Stimulated activated naive CD8-positive, alpha-beta T cell treated with anti-CD3 and anti-CD28 coated beads, Interleukin-15, Interleukin-2, amounts not matched to agents 100 U/mL and 50 U/mL, for 24 hours (primary cell): Measurements from ENCODE around the gene ARMCX5.

Source experiments
- ATAC-seq: fragments of 150-1000 bp; cut with Tn5 transposase; one replicate; pipeline ENCODE4 v1.10.0; 2021
- DNase-seq: peaks from one replicate; pipeline ENCODE4 v3.0.0; 2021

The ARMCX5 gene

DNA sequence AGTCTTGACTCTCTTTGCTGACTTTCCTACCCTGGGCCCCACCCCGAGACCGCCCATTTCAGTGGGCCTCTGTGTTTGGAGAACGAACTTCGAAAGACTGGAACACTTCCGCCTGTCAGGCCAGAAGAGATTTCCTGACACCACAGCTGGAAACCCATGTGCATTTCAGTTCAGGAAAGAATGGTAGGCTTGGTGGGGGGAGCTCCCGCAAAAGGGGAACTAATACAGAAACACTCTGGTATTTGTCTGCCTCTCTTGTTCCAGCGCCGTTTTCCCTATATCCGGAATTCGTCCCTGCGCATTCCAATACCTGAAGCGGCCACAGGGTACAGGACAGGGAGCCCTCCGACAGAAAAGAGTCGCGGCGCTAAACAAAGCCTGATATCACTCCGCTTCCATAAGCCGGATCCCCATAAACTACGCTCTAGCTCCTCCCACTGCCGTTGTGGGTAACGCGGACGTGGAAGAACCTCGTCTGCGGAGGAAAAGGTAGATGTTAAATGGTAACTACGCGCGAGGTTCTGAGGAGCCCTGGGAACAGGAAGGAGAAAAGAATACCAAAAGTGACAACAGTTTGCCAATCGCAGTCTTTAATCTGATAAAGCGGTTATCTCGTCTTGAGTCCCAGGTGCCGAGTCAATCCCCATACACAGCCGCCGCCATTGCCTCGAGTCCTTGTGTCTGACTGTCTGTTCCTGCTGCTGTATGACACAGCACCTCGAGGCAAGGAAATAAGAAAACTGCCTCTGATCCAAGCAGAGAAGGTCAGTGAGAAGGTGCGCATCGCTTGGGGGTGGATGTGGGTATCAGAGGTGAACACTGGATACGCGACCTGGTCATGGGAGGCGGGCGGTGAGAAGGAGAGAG lies at the start of gene ARMCX5:
ARMCX5 (plus strand) TSS at position 432 of the 867 bp plus-strand sequence. CDS start 2,627 bp downstream, outside the sequence.
- DNase-seq, result peak; percentile 63
- peak; percentile 95 for ATAC-seq

GRCh38 chrX:102558607-102559006 lies 40.7 kb upstream of the ARMCX5 start:
- ATAC-seq (no peak), DNase-seq (no peak)

GRCh38 chrX:102560423-102561068 lies 38.8 kb upstream of the ARMCX5 start:
- DNase-seq, result no peak
- ATAC-seq, result no peak

- ATAC-seq, result no peak
- no peak for DNase-seq
Measured at GRCh38 chrX:102580891-102581290, 18.4 kb upstream of the ARMCX5 start.

- no peak for ATAC-seq
- DNase-seq, result no peak
Measured at GRCh38 chrX:102593367-102593766, 5.9 kb upstream of the ARMCX5 start.

GRCh38 chrX:102599951-102600579 lies 750 bp downstream of the ARMCX5 start:
- DNase-seq, result no peak
- ATAC-seq, result no peak

GRCh38 chrX:102604327-102604726 lies 5.0 kb downstream of the ARMCX5 start:
- ATAC-seq (no peak), DNase-seq (no peak)

DNA sequence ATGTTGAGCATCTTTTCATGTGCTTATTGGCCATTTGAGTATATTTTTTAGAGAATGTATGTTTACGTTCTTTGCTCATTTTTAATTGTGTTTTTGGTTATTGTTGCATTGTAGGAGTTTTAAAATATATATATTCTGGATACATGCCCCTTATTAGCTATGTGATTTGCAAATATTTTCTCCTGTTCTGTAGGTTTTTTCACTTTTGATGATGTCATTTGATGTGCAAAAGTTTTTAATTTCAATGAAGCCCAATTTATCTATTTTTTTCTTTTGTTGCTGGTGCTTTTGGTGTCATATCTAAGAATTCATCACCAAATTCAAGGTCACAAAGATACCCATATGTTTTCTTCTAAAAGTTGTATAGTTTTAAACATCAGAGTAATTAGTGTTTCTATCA lies 6.8 kb downstream of the ARMCX5 start:
- ATAC-seq (no peak), DNase-seq (no peak)

DNA sequence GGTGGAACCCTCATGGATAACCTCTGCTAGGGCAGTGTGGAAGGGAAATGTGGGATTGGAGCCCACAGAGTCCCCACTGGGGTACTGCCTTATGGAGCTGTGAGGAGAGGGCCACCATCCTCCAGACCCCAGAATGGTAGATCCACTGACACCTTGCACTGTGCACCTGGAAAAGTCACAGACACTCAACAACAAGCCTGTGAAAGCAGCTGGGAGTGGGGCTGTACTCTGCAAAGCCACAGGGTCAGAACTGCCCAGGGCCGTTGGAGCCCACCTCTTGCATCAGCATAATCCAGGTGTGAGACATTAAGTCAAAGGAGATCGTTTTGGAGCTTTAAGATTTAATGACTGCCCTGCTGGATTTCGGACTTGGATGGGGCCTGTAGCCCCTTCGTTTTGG lies 11.6 kb downstream of the ARMCX5 start:
- no peak for DNase-seq
- ATAC-seq, result no peak

- no peak for ATAC-seq
- no peak for DNase-seq
Measured at GRCh38 chrX:102624105-102624504, 24.8 kb downstream of the ARMCX5 start.

- ATAC-seq, result peak; percentile 19
Measured at GRCh38 chrX:102627640-102628039, 28.3 kb downstream of the ARMCX5 start.

GRCh38 chrX:102637561-102637960 lies 38.2 kb downstream of the ARMCX5 start:
- DNase-seq (no peak), ATAC-seq (no peak)

More at GRCh38 chrX:102627640-102628039, 28.3 kb downstream of the ARMCX5 start:
- no peak for DNase-seq

GRCh38 chrX:102650903-102651241 lies 51.6 kb downstream of the ARMCX5 start:
- ATAC-seq (no peak), DNase-seq (no peak)

GRCh38 chrX:102651242-102652011 lies 52.1 kb downstream of the ARMCX5 start, which contains the start of gene GPRASP1:
GPRASP1 (plus strand) TSS chrX:102651483; CDS start chrX:102653914, 2,431 bp downstream.
- DNase-seq, result peak; percentile 39

DNA sequence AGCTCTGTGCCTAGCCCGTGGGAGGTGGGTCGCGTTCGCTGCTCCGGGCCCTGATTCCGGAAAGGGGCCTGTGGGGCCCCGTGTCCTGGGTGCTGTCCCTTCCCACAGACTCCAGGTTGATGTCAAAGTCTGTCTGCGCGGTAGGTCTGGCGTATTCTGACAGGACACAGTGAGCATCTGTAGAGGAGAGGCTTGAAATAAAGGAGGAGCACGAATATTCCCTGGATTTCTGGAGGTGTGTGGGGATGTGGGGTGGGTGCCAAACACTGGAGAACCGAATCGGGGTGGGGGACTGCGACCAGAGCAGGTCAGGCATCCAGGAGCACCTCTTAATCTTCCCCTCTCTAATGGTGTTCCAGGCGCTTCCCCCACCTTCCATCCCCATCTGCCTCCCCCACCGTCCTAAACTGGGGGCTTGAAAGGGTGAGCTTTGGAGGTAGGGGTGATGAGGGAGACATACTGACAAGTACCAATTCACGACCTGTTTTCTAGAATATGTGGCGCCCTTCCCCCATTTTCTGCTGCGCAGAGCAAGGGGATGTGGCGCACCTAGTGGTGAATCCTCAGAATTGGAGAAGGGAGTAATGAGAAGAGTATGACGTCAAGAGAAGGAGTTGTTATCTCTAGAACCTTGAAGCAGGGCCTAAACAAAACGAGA lies 52.8 kb downstream of the ARMCX5 start:
- DNase-seq (peak; percentile 37), ATAC-seq (peak; percentile 62)

More at GRCh38 chrX:102651242-102652011, 52.1 kb downstream of the ARMCX5 start, which contains the start of gene GPRASP1:
- peak; percentile 53 for ATAC-seq
